HCT116 (cell line): ENCODE results near the gene MYBL2. TPM values are rescaled to one million over a fixed set of nuclear protein-coding genes. Genes with fewer than 3 reads are reported as not detected.
A peak's percentile ranks its signal among the peaks of the same experiment; 100 is the strongest.

Source experiments
- ATAC-seq: fragments of 200-7000 bp; cut with Tn5 transposase; 2 replicates; pipeline ENCODE4 v1.9.1; 2020; ENCODE audit warnings: mild to moderate bottlenecking, moderate library complexity
- BruUV-seq: library from RNA; stranded (reverse); fragments of 400-500 nt; replicated peaks from 2 replicates; lab custom pipeline; 2021; lab: Mats Ljungman, UMichigan
- CTCF ChIA-PET: fragments of 300-600 bp; sonication (Branson Sonifier 250); formaldehyde crosslinking; loops from one replicate; lab custom pipeline; 2021; ENCODE audit warnings: antibody characterized with exemption; lab: Charles Lee
- POLR2A ChIA-PET: fragments of 300-600, 350-600 bp; sonication (Branson Sonifier 250); formaldehyde crosslinking; loops from one replicate; lab custom pipeline; 2021; ENCODE audit warnings: antibody characterized with exemption; lab: Charles Lee
- RAD21 ChIA-PET, 2 experiments: fragments of 300-600 bp; sonication (Branson Sonifier 250); formaldehyde crosslinking; loops; one replicate each; lab custom pipeline; 2023; ENCODE audit warnings: low total read pairs in 2 of 2; ENCODE audit not compliant: uncharacterized antibody in 2 of 2, unreplicated experiment in 2 of 2, low non-redundant PET in 1 of 2; lab: Charles Lee
- DNase-seq: peaks from one replicate; pipeline ENCODE4 v3.0.0-alpha.2; 2010; ENCODE audit warnings: low read depth, low spot score
- H2AFZ ChIP-seq: fragments of 200-600 bp; shearing (Covaris generic), sonication (generic); 2 replicates; pipeline ENCODE4 v1.6.1; 2017; ENCODE audit warnings: low read depth, mixed run types, mixed read lengths, antibody characterized with exemption, low read length; ENCODE audit not compliant: poor library complexity, severe bottlenecking
- H3K27ac ChIP-seq: 2 replicates; pipeline ENCODE4 v1.5.1; 2012; ENCODE audit warnings: low read depth, low read length
- H3K27me3 ChIP-seq: fragments of 200-600 bp; sonication (generic); 2 replicates; pipeline ENCODE4 v1.6.1; 2016; ENCODE audit warnings: mixed run types, low read length, mixed read lengths; ENCODE audit not compliant: insufficient read depth
- H3K36me3 ChIP-seq, 2 experiments: fragments of 200-500 bp in 1 of 2; fragments of 200-600 bp in 1 of 2; sonication (Bioruptor generic) in 1 of 2; sonication (generic) in 1 of 2; 2 replicates each; pipeline versions ENCODE4 v1.5.1 to v1.6.1; 2014 to 2016; ENCODE audit warnings: low read length in 2 of 2, inconsistent platforms in 1 of 2, mixed read lengths in 1 of 2, mixed run types in 1 of 2; ENCODE audit not compliant: insufficient read depth in 2 of 2, control insufficient read depth in 1 of 2
- H3K4me1 ChIP-seq, 2 experiments: fragments of 200-600 bp in 1 of 2; sonication (generic) in 1 of 2; 2 replicates each; pipeline versions ENCODE4 v1.5.1 to v1.6.1; 2012 to 2017; ENCODE audit warnings: low read length in 2 of 2, inconsistent platforms in 1 of 2, mild to moderate bottlenecking in 1 of 2, mixed read lengths in 1 of 2, mixed run types in 1 of 2, moderate library complexity in 1 of 2; ENCODE audit not compliant: insufficient read depth in 2 of 2, control insufficient read depth in 1 of 2
- H3K4me2 ChIP-seq: fragments of 200-600 bp; sonication (generic); 2 replicates; pipeline ENCODE4 v1.6.1; 2017; ENCODE audit warnings: mixed run types, low read length, mixed read lengths
- H3K4me3 ChIP-seq, 2 experiments: fragments of 200-600 bp in 1 of 2; sonication (generic) in 1 of 2; replicated peaks in 1 of 2; 2 replicates each; pipeline ENCODE4 v1.5.1; 2011 to 2016; ENCODE audit warnings: low read length in 2 of 2, control low read depth in 1 of 2, low read depth in 1 of 2, mild to moderate bottlenecking in 1 of 2, mixed read lengths in 1 of 2, mixed run types in 1 of 2
- H3K79me2 ChIP-seq: fragments of 200-600 bp; sonication (generic); 2 replicates; pipeline ENCODE4 v1.6.1; 2017; ENCODE audit warnings: mild to moderate bottlenecking, mixed run types, low read length, moderate library complexity, mixed read lengths; ENCODE audit not compliant: insufficient read depth
- H3K9ac ChIP-seq: fragments of 200-600 bp; sonication (generic); 2 replicates; pipeline ENCODE4 v1.6.1; 2016; ENCODE audit warnings: low read length, mixed read lengths
- H3K9me2 ChIP-seq: fragments of 200-600 bp; sonication (generic), shearing (Covaris generic); 2 replicates; pipeline ENCODE4 v1.6.1; 2017; ENCODE audit warnings: mixed run types, mild to moderate bottlenecking, moderate library complexity; ENCODE audit not compliant: insufficient read depth
- H3K9me3 ChIP-seq, 2 experiments: fragments of 200-500 bp in 1 of 2; fragments of 200-600 bp in 1 of 2; sonication (Bioruptor generic) in 1 of 2; sonication (generic) in 1 of 2; 2 replicates each; pipeline ENCODE4 v1.6.1; 2014 to 2017; ENCODE audit warnings: low read length in 2 of 2, mixed read lengths in 2 of 2, inconsistent platforms in 1 of 2, low read depth in 1 of 2, mild to moderate bottlenecking in 1 of 2, mixed run types in 1 of 2, moderate library complexity in 1 of 2; ENCODE audit not compliant: control insufficient read depth in 1 of 2, insufficient read depth in 1 of 2
- H4K20me1 ChIP-seq: fragments of 200-600 bp; sonication (generic), shearing (Covaris generic); 2 replicates; pipeline ENCODE4 v1.6.1; 2017; ENCODE audit warnings: mixed run types, mild to moderate bottlenecking, moderate library complexity; ENCODE audit not compliant: insufficient read depth
- EGR1 ChIP-seq: IDR thresholded peaks from 2 replicates; pipeline ENCODE4 v1.6.1; 2012; ENCODE audit warnings: low read depth
- EZH2 ChIP-seq: fragments of 200-600 bp; sonication (generic); IDR thresholded peaks from 2 replicates; pipeline ENCODE4 v1.6.1; 2017; ENCODE audit warnings: antibody characterized with exemption, mixed run types
- POLR2A ChIP-seq: IDR thresholded peaks from 2 replicates; pipeline ENCODE4 v1.7.0; 2011; ENCODE audit warnings: borderline replicate concordance; ENCODE audit not compliant: insufficient read depth, insufficient read length; ENCODE audit errors: extremely low read depth
- POLR2AphosphoS5 ChIP-seq: IDR thresholded peaks from 2 replicates; pipeline ENCODE4 v1.6.1; 2011; ENCODE audit warnings: mild to moderate bottlenecking, low read depth, low read length, moderate library complexity
- RAD21 ChIP-seq: IDR thresholded peaks from 2 replicates; pipeline ENCODE4 v1.6.1; 2012; ENCODE audit warnings: low read depth, mild to moderate bottlenecking
- intact Hi-C: fragments of 100-400 bp; cut with micrococcal nuclease; formaldehyde crosslinking; loops from 2 replicates; pipeline ENCODE4 v1.10.0; 2022
- total RNA-seq: library from RNA; stranded (reverse); gene quantifications from one replicate; pipeline ENCODE4 v1.2.1, GENCODE V29; 2021; ENCODE audit not compliant: unreplicated experiment
- TF ChIP-seq, protein P1 (sequence below): IDR thresholded peaks from 2 replicates; pipeline ENCODE4 v1.6.1; 2011; ENCODE audit warnings: mild to moderate bottlenecking, low read length, moderate library complexity; ENCODE audit not compliant: insufficient replicate concordance; ENCODE audit errors: extremely low read depth
- TF ChIP-seq, protein P2 (sequence below), 3 experiments: fragments of 200-600 bp in 1 of 3; sonication (generic) in 1 of 3; IDR thresholded peaks in 2 of 3; conservative IDR thresholded peaks in 1 of 3; 2 replicates each; pipeline ENCODE4 v1.5.1; 2012 to 2017; ENCODE audit warnings: low read depth in 2 of 3, low read length in 2 of 3, antibody characterized with exemption in 1 of 3, borderline replicate concordance in 1 of 3, control low read depth in 1 of 3, mild to moderate bottlenecking in 1 of 3, mixed read lengths in 1 of 3, mixed run types in 1 of 3, moderate library complexity in 1 of 3; ENCODE audit not compliant: insufficient read depth in 1 of 3

Gene MYBL2
- total RNA-seq, 1 experiment from 2014 or later = 92.1 TPM

DNA sequence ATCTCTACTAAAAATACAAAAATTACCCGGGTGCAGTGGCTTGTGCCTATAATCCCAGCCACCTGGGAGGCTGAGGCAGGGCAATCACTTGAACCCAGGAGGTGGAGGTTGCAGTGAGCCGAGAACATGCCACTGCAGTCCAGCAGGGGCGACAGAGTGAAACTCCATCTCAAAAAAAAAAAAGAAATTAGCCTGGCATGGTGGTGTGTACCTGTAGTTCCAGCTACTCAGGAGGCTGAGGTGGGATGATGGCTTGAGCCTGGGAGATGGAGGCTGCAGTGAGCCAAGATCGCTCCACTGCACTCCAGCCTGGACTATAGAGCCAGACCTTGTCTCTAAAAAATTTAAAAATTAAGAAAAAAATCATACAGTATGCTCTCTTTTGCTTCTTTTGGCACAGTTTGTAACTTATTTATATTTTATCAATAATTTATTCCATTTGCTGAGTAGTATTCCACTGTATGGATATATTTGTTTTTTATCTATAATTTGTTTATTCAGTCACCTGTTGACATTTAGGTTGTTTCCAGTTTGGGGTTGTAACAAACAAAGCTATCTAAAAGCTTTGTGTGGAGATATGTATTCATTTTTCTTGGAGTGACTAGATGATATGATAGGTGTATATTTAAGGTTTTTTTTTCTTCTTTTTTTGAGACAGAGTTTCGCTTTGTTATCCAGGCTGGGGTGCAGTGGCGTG is 8.0 kb upstream of the MYBL2 start:
- TF ChIP-seq, protein P1, sequence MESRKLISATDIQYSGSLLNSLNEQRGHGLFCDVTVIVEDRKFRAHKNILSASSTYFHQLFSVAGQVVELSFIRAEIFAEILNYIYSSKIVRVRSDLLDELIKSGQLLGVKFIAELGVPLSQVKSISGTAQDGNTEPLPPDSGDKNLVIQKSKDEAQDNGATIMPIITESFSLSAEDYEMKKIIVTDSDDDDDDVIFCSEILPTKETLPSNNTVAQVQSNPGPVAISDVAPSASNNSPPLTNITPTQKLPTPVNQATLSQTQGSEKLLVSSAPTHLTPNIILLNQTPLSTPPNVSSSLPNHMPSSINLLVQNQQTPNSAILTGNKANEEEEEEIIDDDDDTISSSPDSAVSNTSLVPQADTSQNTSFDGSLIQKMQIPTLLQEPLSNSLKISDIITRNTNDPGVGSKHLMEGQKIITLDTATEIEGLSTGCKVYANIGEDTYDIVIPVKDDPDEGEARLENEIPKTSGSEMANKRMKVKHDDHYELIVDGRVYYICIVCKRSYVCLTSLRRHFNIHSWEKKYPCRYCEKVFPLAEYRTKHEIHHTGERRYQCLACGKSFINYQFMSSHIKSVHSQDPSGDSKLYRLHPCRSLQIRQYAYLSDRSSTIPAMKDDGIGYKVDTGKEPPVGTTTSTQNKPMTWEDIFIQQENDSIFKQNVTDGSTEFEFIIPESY = no peak
- no peak for TF ChIP-seq POLR2A
- no peak for TF ChIP-seq POLR2AphosphoS5
- TF ChIP-seq, protein P2, sequence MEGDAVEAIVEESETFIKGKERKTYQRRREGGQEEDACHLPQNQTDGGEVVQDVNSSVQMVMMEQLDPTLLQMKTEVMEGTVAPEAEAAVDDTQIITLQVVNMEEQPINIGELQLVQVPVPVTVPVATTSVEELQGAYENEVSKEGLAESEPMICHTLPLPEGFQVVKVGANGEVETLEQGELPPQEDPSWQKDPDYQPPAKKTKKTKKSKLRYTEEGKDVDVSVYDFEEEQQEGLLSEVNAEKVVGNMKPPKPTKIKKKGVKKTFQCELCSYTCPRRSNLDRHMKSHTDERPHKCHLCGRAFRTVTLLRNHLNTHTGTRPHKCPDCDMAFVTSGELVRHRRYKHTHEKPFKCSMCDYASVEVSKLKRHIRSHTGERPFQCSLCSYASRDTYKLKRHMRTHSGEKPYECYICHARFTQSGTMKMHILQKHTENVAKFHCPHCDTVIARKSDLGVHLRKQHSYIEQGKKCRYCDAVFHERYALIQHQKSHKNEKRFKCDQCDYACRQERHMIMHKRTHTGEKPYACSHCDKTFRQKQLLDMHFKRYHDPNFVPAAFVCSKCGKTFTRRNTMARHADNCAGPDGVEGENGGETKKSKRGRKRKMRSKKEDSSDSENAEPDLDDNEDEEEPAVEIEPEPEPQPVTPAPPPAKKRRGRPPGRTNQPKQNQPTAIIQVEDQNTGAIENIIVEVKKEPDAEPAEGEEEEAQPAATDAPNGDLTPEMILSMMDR (IDR thresholded peaks at IDR 0.05 in 2 of 3, conservative IDR thresholded peaks at IDR 0.05 in 1 of 3; ENCODE audit: borderline replicate concordance in 1 of 3, insufficient read depth in 1 of 3, low read depth in 2 of 3, low read length in 2 of 3) = peak in 2 of 3 experiments; percentile 43 to 47; a peak in 4 of 6 replicates
- no peak for TF ChIP-seq RAD21
- TF ChIP-seq EGR1 = no peak
- no peak for TF ChIP-seq EZH2
- H3K36me3 ChIP-seq = no peaks in the 10 kb centered on the region
- intact Hi-C loops = no loop called here
- H3K9me2 ChIP-seq = no peaks in the 10 kb centered on the region
- CTCF ChIA-PET = interaction anchor here (0.7 kb wide), 1 partner anchor 50 kb away, joined by 3 read pairs; no protein-coding TSS in a partner anchor
- BruUV-seq = no TSS peak
- H3K4me3 ChIP-seq = peak overlapping the region in 1 of 2 experiments; percentile 76; a peak in 1 of 4 replicates
- peaks cover 8 to 11% of the 10 kb centered on the region in 2 experiments for H3K4me1 ChIP-seq
- no peaks in the 10 kb centered on the region for H3K79me2 ChIP-seq
- DNase-seq = no peak
- no peaks in the 10 kb centered on the region for H4K20me1 ChIP-seq
- no peaks in the 10 kb centered on the region for H3K27me3 ChIP-seq
- no peaks in the 10 kb centered on the region for H3K9me3 ChIP-seq
- RAD21 ChIA-PET = no interaction called here
- ATAC-seq = peak; percentile 21
- H2AFZ ChIP-seq = no peak overlapping the region
- POLR2A ChIA-PET = interaction anchor here (0.6 kb wide), 1 partner anchor 206 kb away, joined by 3 read pairs; no protein-coding TSS in a partner anchor
- peak overlapping the region; percentile 82; the same call in 1 of the 2 replicates for H3K27ac ChIP-seq
- H3K9ac ChIP-seq = peak overlapping the region; percentile 88; the same call in 1 of the 2 replicates
- H3K4me2 ChIP-seq = peak overlapping the region; percentile 90
